ENCODE data around the gene PDE7B.

Gene PDE7B

GRCh38 chr6:136117081-136117480, 265.6 kb downstream of the PDE7B start:
- TF ChIP-seq ZNF16 (tag by site-specific recombination; IDR thresholded peaks at IDR 0.05; ENCODE audit: low read depth) (no peak), ZNF433 (tag by site-specific recombination; IDR thresholded peaks at IDR 0.05; ENCODE audit: low read depth) (no peak), ZBTB1 (tag by site-specific recombination; IDR thresholded peaks at IDR 0.05) (no peak), ZBTB10 (tag by site-specific recombination; IDR thresholded peaks at IDR 0.05) (no peak), ZNF221 (tag by site-specific recombination; IDR thresholded peaks at IDR 0.05; ENCODE audit: borderline replicate concordance) (no peak), SP2 (tag by site-specific recombination; IDR thresholded peaks at IDR 0.05) (no peak), ZNF48 (tag by site-specific recombination; IDR thresholded peaks at IDR 0.05) (no peak), ZNF121 (tag by site-specific recombination; IDR thresholded peaks at IDR 0.05) (no peak), ZXDB (tag by site-specific recombination; IDR thresholded peaks at IDR 0.05) (no peak), ZNF792 (tag by site-specific recombination; IDR thresholded peaks at IDR 0.05) (no peak), REPIN1 (tag by site-specific recombination; IDR thresholded peaks at IDR 0.05; ENCODE audit: low read depth) (no peak)
- Histone ChIP-seq H3K36me3 (ENCODE audit: control insufficient read depth in 2 of 2, insufficient read depth in 1 of 2, low read length in 2 of 2) (no peaks in the 10 kb centered on the region), H3K9me3 (ENCODE audit: control insufficient read depth, insufficient read depth, low read depth, low read length) (no peaks in the 10 kb centered on the region), H3K4me1 (ENCODE audit: control insufficient read depth, insufficient read depth, low read length) (peaks cover 14% of the 10 kb centered on the region), H3K27ac (ENCODE audit: extremely low read depth, low read depth, low read length) (no peak overlapping the region), H3K4me3 (ENCODE audit: low read depth, low read length) (no peak overlapping the region)
- POLR2A ChIA-PET = no interaction called here
- CTCF ChIA-PET = interaction anchor here (1.0 to 1.9 kb wide), 3 partner anchors 14 to 666 kb away, joined by 3 to 4 read pairs (median 3); no protein-coding TSS in a partner anchor

GRCh38 chr6:136118787-136119186, 267.3 kb downstream of the PDE7B start:
- H3K27ac ChIP-seq (ENCODE audit: extremely low read depth, low read depth, low read length) = no peak overlapping the region
- H3K36me3 ChIP-seq (ENCODE audit: control insufficient read depth in 2 of 2, insufficient read depth in 1 of 2, low read length in 2 of 2) = no peaks in the 10 kb centered on the region
- peaks cover 7% of the 10 kb centered on the region for H3K4me1 ChIP-seq (ENCODE audit: control insufficient read depth, insufficient read depth, low read length)
- H3K4me3 ChIP-seq (ENCODE audit: low read depth, low read length) = no peak overlapping the region
- ChIA-PET POLR2A (no interaction called here), CTCF (no interaction called here)
- H3K9me3 ChIP-seq (ENCODE audit: control insufficient read depth, insufficient read depth, low read depth, low read length) = no peaks in the 10 kb centered on the region
- TF ChIP-seq GLIS2 (tag by site-specific recombination; IDR thresholded peaks at IDR 0.05) (no peak), ZFP69B (tag by site-specific recombination; IDR thresholded peaks at IDR 0.05) (no peak), KLF7 (tag by site-specific recombination; IDR thresholded peaks at IDR 0.05; ENCODE audit: borderline replicate concordance) (no peak), ZBTB10 (tag by site-specific recombination; IDR thresholded peaks at IDR 0.05) (no peak)

- H3K4me1 ChIP-seq (ENCODE audit: control insufficient read depth, insufficient read depth, low read length) = peaks cover 3% of the 10 kb centered on the region; the same call in 1 of the 2 replicates
- no peaks in the 10 kb centered on the region for H3K36me3 ChIP-seq (ENCODE audit: control insufficient read depth in 2 of 2, insufficient read depth in 1 of 2, low read length in 2 of 2)
- no peak overlapping the region for H3K27ac ChIP-seq (ENCODE audit: extremely low read depth, low read depth, low read length)
- CTCF ChIA-PET = interaction anchor here (1.4 to 1.9 kb wide), 2 partner anchors 103 to 195 kb away, joined by 4 to 6 read pairs; no protein-coding TSS in a partner anchor
- H3K9me3 ChIP-seq (ENCODE audit: control insufficient read depth, insufficient read depth, low read depth, low read length) = no peaks in the 10 kb centered on the region
- POLR2A ChIA-PET = no interaction called here
- no peak overlapping the region for H3K4me3 ChIP-seq (ENCODE audit: low read depth, low read length)
- no peak for TF ChIP-seq TRIM28 (IDR thresholded peaks at IDR 0.05; ENCODE audit: borderline replicate concordance, low read length)
- TF ChIP-seq ZNF785 (tag by site-specific recombination; IDR thresholded peaks at IDR 0.05) = no peak
- TF ChIP-seq ZNF510 (tag by site-specific recombination; IDR thresholded peaks at IDR 0.05; ENCODE audit: insufficient replicate concordance) = no peak
- no peak for TF ChIP-seq ZNF398 (tag by site-specific recombination; IDR thresholded peaks at IDR 0.05)
- TF ChIP-seq ZIC2 (tag by site-specific recombination; IDR thresholded peaks at IDR 0.05) = no peak
- TF ChIP-seq ZNF148 (tag by site-specific recombination; IDR thresholded peaks at IDR 0.05; ENCODE audit: borderline replicate concordance) = no peak
- TF ChIP-seq GLI4 (tag by site-specific recombination; IDR thresholded peaks at IDR 0.05) = no peak
- TF ChIP-seq ZSCAN5A (tag by site-specific recombination; IDR thresholded peaks at IDR 0.05) = no peak
Measured at GRCh38 chr6:136123468-136123867, 272.0 kb downstream of the PDE7B start.

All from HEK293 (cell line).